Fibroblast of lung (primary cell): ENCODE results near the gene HERC2. TPM values are rescaled to one million over a fixed set of nuclear protein-coding genes. Genes with fewer than 3 reads are reported as not detected.

Experiments
- DNase-seq, 2 donors: peaks; one replicate each; pipeline versions ENCODE4 v3.0.0 to v3.0.0-alpha.2; 2010; ENCODE audit warnings: low read depth in 2 of 2
- H2AFZ ChIP-seq: 2 replicates; pipeline ENCODE4 v1.5.1; 2012; ENCODE audit warnings: low read length, control low read depth, inconsistent platforms
- H3K27ac ChIP-seq: 2 replicates; pipeline ENCODE4 v1.5.1; 2011; ENCODE audit warnings: low read length, control low read depth; ENCODE audit not compliant: insufficient read depth
- H3K27me3 ChIP-seq: 2 replicates; pipeline ENCODE4 v1.5.1; 2011; ENCODE audit warnings: mild to moderate bottlenecking, low read length; ENCODE audit not compliant: control insufficient read depth, insufficient read depth
- H3K36me3 ChIP-seq: 2 replicates; pipeline ENCODE4 v1.5.1; 2011; ENCODE audit warnings: low read length; ENCODE audit not compliant: control insufficient read depth, insufficient read depth
- H3K4me1 ChIP-seq: 2 replicates; pipeline ENCODE4 v1.5.1; 2011; ENCODE audit warnings: low read length; ENCODE audit not compliant: control insufficient read depth, insufficient read depth; ENCODE audit errors: extremely low read depth
- H3K4me2 ChIP-seq: 2 replicates; pipeline ENCODE4 v1.5.1; 2011; ENCODE audit warnings: low read length, control low read depth; ENCODE audit not compliant: insufficient read depth; ENCODE audit errors: extremely low read depth
- H3K4me3 ChIP-seq, 4 experiments: fragments of 200-600 bp in 1 of 4; sonication (generic) in 1 of 4; replicated peaks in 1 of 4; 2 replicates each; pipeline ENCODE4 v1.5.1; 2011 to 2016; ENCODE audit warnings: low read length in 4 of 4, low read depth in 3 of 4, mild to moderate bottlenecking in 3 of 4, control low read depth in 2 of 4, inconsistent platforms in 1 of 4, mixed read lengths in 1 of 4; ENCODE audit not compliant: insufficient read depth in 1 of 4; ENCODE audit errors: control extremely low read depth in 1 of 4
- H3K79me2 ChIP-seq: 2 replicates; pipeline ENCODE4 v1.5.1; 2012; ENCODE audit warnings: mild to moderate bottlenecking, low read length, inconsistent platforms; ENCODE audit not compliant: control insufficient read depth, insufficient read depth
- H3K9ac ChIP-seq: 2 replicates; pipeline ENCODE4 v1.5.1; 2011; ENCODE audit warnings: mild to moderate bottlenecking, low read length, control low read depth; ENCODE audit not compliant: insufficient read depth
- H3K9me3 ChIP-seq: 2 replicates; pipeline ENCODE4 v1.5.1; 2012; ENCODE audit warnings: low read depth, low read length; ENCODE audit not compliant: control insufficient read depth, insufficient read depth
- H4K20me1 ChIP-seq: 2 replicates; pipeline ENCODE4 v1.5.1; 2011; ENCODE audit warnings: low read length; ENCODE audit not compliant: control insufficient read depth, insufficient read depth; ENCODE audit errors: extremely low read depth
- CTCF ChIP-seq, 2 donors: IDR thresholded peaks in 1 of 2; conservative IDR thresholded peaks in 1 of 2; 1 replicate in 1 of 2; 2 replicates in 1 of 2; pipeline ENCODE4 v1.5.1; 2011 to 2012; ENCODE audit warnings: low read length in 2 of 2, control low read depth in 1 of 2, inconsistent platforms in 1 of 2, low read depth in 1 of 2, mild to moderate bottlenecking in 1 of 2
- EZH2 ChIP-seq: IDR thresholded peaks from 2 replicates; pipeline ENCODE4 v1.5.1; 2012; ENCODE audit warnings: low read length, control low read depth, mild to moderate bottlenecking; ENCODE audit errors: missing control alignments
- polyA plus RNA-seq, 2 donors: library from polyadenylated mRNA; depleted of rRNA in 1 of 2; stranded (reverse) in 1 of 2; unstranded in 1 of 2; fragments of >200 nt; gene quantifications; 2 replicates each; pipeline ENCODE4 v1.2.1, GENCODE V29; 2011 to 2012; ENCODE audit warnings: missing spikeins in 1 of 2
- total RNA-seq: library from RNA; depleted of rRNA; stranded (reverse); fragments of >200 nt; gene quantifications from 2 replicates; pipeline ENCODE4 v1.2.1, GENCODE V29; 2014

Gene HERC2
- total and polyA plus RNA-seq, 2 donors (not counting 1 experiment from before 2014, with no cell fraction given), result 12.4 to 55.8 TPM

- TF ChIP-seq EZH2 (no peak), CTCF (conservative IDR thresholded peaks at IDR 0.05 in 1 of 2, IDR thresholded peaks at IDR 0.05 in 1 of 2; ENCODE audit: low read depth in 1 of 2, low read length in 2 of 2) (no peak)
- H3K9ac ChIP-seq, result no peak overlapping the region
- no peaks in the 10 kb centered on the region for H3K27me3 ChIP-seq
- peaks cover 9% of the 10 kb centered on the region for H3K36me3 ChIP-seq
- DNase-seq, result no peak
- no peaks in the 10 kb centered on the region for H4K20me1 ChIP-seq
- H3K9me3 ChIP-seq, result no peaks in the 10 kb centered on the region
- no peak overlapping the region for H3K4me2 ChIP-seq
- H3K79me2 ChIP-seq, result no peaks in the 10 kb centered on the region
- H3K4me1 ChIP-seq, result no peaks in the 10 kb centered on the region
- no peak overlapping the region for H3K27ac ChIP-seq
- H2AFZ ChIP-seq, result no peak overlapping the region
- H3K4me3 ChIP-seq, result no peak overlapping the region
These were observed 56.5 kb downstream of the HERC2 start for GRCh38 chr15:28265334-28266019.

GRCh38 chr15:28264166-28264565 lies 57.8 kb downstream of the HERC2 start:
- no peak overlapping the region for H2AFZ ChIP-seq
- H3K27ac ChIP-seq, result no peak overlapping the region
- no peak overlapping the region for H3K4me2 ChIP-seq
- H3K4me3 ChIP-seq, result no peak overlapping the region
- DNase-seq, result no peak
- no peaks in the 10 kb centered on the region for H4K20me1 ChIP-seq
- no peaks in the 10 kb centered on the region for H3K9me3 ChIP-seq
- H3K36me3 ChIP-seq, result peaks cover 9% of the 10 kb centered on the region
- TF ChIP-seq CTCF (conservative IDR thresholded peaks at IDR 0.05 in 1 of 2, IDR thresholded peaks at IDR 0.05 in 1 of 2; ENCODE audit: low read depth in 1 of 2, low read length in 2 of 2) (no peak), EZH2 (no peak)
- H3K9ac ChIP-seq, result no peak overlapping the region
- H3K27me3 ChIP-seq, result no peaks in the 10 kb centered on the region
- no peaks in the 10 kb centered on the region for H3K4me1 ChIP-seq
- H3K79me2 ChIP-seq, result no peaks in the 10 kb centered on the region

GRCh38 chr15:28262438-28262837 lies 59.5 kb downstream of the HERC2 start:
- Histone ChIP-seq H3K9ac (no peak overlapping the region), H3K4me2 (no peak overlapping the region), H4K20me1 (no peaks in the 10 kb centered on the region), H3K4me3 (no peak overlapping the region), H2AFZ (no peak overlapping the region), H3K27me3 (no peaks in the 10 kb centered on the region), H3K79me2 (no peaks in the 10 kb centered on the region), H3K36me3 (peaks cover 8% of the 10 kb centered on the region), H3K9me3 (no peaks in the 10 kb centered on the region), H3K4me1 (no peaks in the 10 kb centered on the region), H3K27ac (no peak overlapping the region)
- TF ChIP-seq EZH2 (no peak), CTCF (conservative IDR thresholded peaks at IDR 0.05 in 1 of 2, IDR thresholded peaks at IDR 0.05 in 1 of 2; ENCODE audit: low read depth in 1 of 2, low read length in 2 of 2) (no peak)
- DNase-seq, result no peak
